ENCODE measurements around the gene DCST1. TPM values are rescaled to one million over a fixed set of nuclear protein-coding genes. Genes with fewer than 3 reads are reported as not detected.

Gene DCST1
- total and polyA plus RNA-seq, 2 of the 8 experiments (the other 6 are each of a cell fraction or from before 2014, with no cell fraction given) = not detected

GRCh38 chr1:154998818-154999570, 34.6 kb upstream of the DCST1 start:
- ChIA-PET CTCF (ENCODE audit: partially characterized antibody) (interaction anchor here (0.6 to 14.0 kb wide), 16 partner anchors 16 to 134 kb away, joined by 3 to 334 read pairs (median 9); partner anchors contain the start of genes ADAM15, CKS1B, EFNA4 and FLAD1), POLR2A (ENCODE audit: partially characterized antibody) (interaction anchor here (0.7 to 42.8 kb wide), 11 partner anchors 9 to 204 kb away, joined by 3 to 702 read pairs (median 6); partner anchors contain the start of genes ADAM15, CKS1B, FLAD1 and PBXIP1)
- no peak overlapping the region for H2BK5ac ChIP-seq (ENCODE audit: low read depth, low read length)
- H3K9ac ChIP-seq (replicated peaks in 1 of 4; ENCODE audit: extremely low read depth in 1 of 4, low read depth in 3 of 4, low read length in 3 of 4) = peak overlapping the region in 2 of 4 experiments; percentile 3 to 38; a peak in 2 of 7 replicates
- no peaks in the 10 kb centered on the region for H3K36me3 ChIP-seq (ENCODE audit: control insufficient read depth in 2 of 4, insufficient read depth in 4 of 4, low read length in 3 of 4)
- no peak overlapping the region for H3K27ac ChIP-seq (ENCODE audit: low read depth, low read length)
- 0 out of 2 replicates have a peak overlapping the region, but pooled peaks have one; percentile 72 for H2BK20ac ChIP-seq (ENCODE audit: low read length)
- peak overlapping the region; percentile 18; the same call in 1 of the 2 replicates for H2BK15ac ChIP-seq (ENCODE audit: low read length)
- H3K79me1 ChIP-seq (ENCODE audit: low read depth, low read length) = no peaks in the 10 kb centered on the region
- H3K18ac ChIP-seq (ENCODE audit: extremely low read depth, low read length) = no peak overlapping the region
- FAIRE-seq = no peak
- H3K79me2 ChIP-seq (ENCODE audit: control insufficient read depth in 1 of 2, insufficient read depth in 2 of 2, low read length in 2 of 2) = peaks cover 0 to 11% of the 10 kb centered on the region in 2 experiments; a peak in 2 of 4 replicates
- no peak overlapping the region for H2AK5ac ChIP-seq (ENCODE audit: low read depth, low read length)
- H4K20me1 ChIP-seq (replicated peaks in 1 of 2; ENCODE audit: control insufficient read depth in 1 of 2, insufficient read depth in 2 of 2, low read length in 2 of 2) = no peaks in the 10 kb centered on the region
- no peak overlapping the region for H3K14ac ChIP-seq (ENCODE audit: insufficient read length)
- H3K56ac ChIP-seq (replicated peaks; ENCODE audit: insufficient read length, low read depth, low read length) = no peak overlapping the region
- no peaks in the 10 kb centered on the region for H3K9me3 ChIP-seq (ENCODE audit: insufficient read depth in 2 of 2, low read depth in 1 of 2, low read length in 1 of 2)
- peak overlapping the region; percentile 1 to 68 (median 44); a peak in 6 of 8 replicates for H3K4me3 ChIP-seq (ENCODE audit: extremely low read depth in 1 of 4, insufficient read depth in 2 of 4, low read depth in 3 of 4, low read length in 4 of 4)
- peaks cover 0 to 2% (median under 1%) of the 10 kb centered on the region in 4 experiments; a peak in 3 of 7 replicates for H3K4me1 ChIP-seq (replicated peaks in 1 of 4; ENCODE audit: control insufficient read depth in 3 of 4, insufficient read depth in 4 of 4, low read length in 3 of 4)
- H3K4ac ChIP-seq (replicated peaks; ENCODE audit: insufficient read length, low read depth, low read length) = no peak overlapping the region
- H2AFZ ChIP-seq (ENCODE audit: low read length) = no peak overlapping the region
- H3K23me2 ChIP-seq (ENCODE audit: low read depth, low read length) = peaks cover 15% of the 10 kb centered on the region; the same call in 1 of the 2 replicates
- no peak overlapping the region for H4K5ac ChIP-seq (ENCODE audit: insufficient read length, low read depth, low read length)
- H3K4me2 ChIP-seq (ENCODE audit: insufficient read depth in 1 of 2, low read depth in 2 of 2, low read length in 2 of 2) = peak overlapping the region; percentile 62 to 79
- no peak overlapping the region for H3K23ac ChIP-seq (ENCODE audit: insufficient read length)
- no peak overlapping the region for H2BK120ac ChIP-seq (replicated peaks; ENCODE audit: low read depth, low read length)
- no peaks in the 10 kb centered on the region for H3K27me3 ChIP-seq (replicated peaks in 1 of 4; ENCODE audit: control insufficient read depth in 3 of 4, extremely low read depth in 1 of 4, insufficient read depth in 3 of 4, low read length in 3 of 4)
- H2BK12ac ChIP-seq (ENCODE audit: low read depth, low read length) = no peak overlapping the region
- WGBS, 2 experiments (ENCODE audit: extremely low coverage in 1 of 2, insufficient coverage in 1 of 2, insufficient read length in 1 of 2, insufficient replicate concordance in 2 of 2, low coverage in 1 of 2, low lambda C conversion rate in 2 of 2, missing lambda C conversion rate in 1 of 2) = 23% methylated on average over 36 of the region's 40 CpGs; no CpG with 5 or more reads in 1 of the 2 experiments
- DNase-seq (ENCODE audit: low read depth in 1 of 2, low spot score in 2 of 2) = peak in 1 of 2 experiments; percentile 89
- no peak overlapping the region for H4K91ac ChIP-seq (replicated peaks; ENCODE audit: insufficient read length, low read length)
- no peak overlapping the region for H4K8ac ChIP-seq (ENCODE audit: extremely low read depth, insufficient read depth, low read length)
- TF ChIP-seq GTF2F1 (IDR thresholded peaks at IDR 0.05; ENCODE audit: borderline replicate concordance, low read depth, low read length) = peak; percentile 49; the same call in 1 of the 2 replicates
- TF ChIP-seq FOSL1 (IDR thresholded peaks at IDR 0.05; ENCODE audit: insufficient read depth, low read depth, low read length) = no peak
- TF ChIP-seq SP4 (IDR thresholded peaks at IDR 0.05; ENCODE audit: low read length) = no peak
- TF ChIP-seq SUZ12 (IDR thresholded peaks at IDR 0.05; ENCODE audit: low read length) = no peak
- TF ChIP-seq SIN3A (conservative IDR thresholded peaks at IDR 0.05 in 1 of 2, IDR thresholded peaks at IDR 0.05 in 1 of 2; ENCODE audit: low read depth in 1 of 2, low read length in 2 of 2) = peak in 1 of 2 experiments; percentile 73; a peak in 2 of 4 replicates
- no peak for TF ChIP-seq RFX5 (IDR thresholded peaks at IDR 0.05; ENCODE audit: borderline replicate concordance, low read depth, low read length)
- TF ChIP-seq CHD1 (IDR thresholded peaks at IDR 0.05; ENCODE audit: low read depth, low read length) = no peak
- TF ChIP-seq CREB1 (IDR thresholded peaks at IDR 0.05) = peak; percentile 45; the same call in 1 of the 2 replicates
- no peak for TF ChIP-seq SP2 (IDR thresholded peaks at IDR 0.05; ENCODE audit: low read length)
- TF ChIP-seq SP1 (IDR thresholded peaks at IDR 0.05; ENCODE audit: low read depth, low read length) = no peak
